Vagina (tissue), 2 donors: Measurements from ENCODE around the gene GORASP2.

Experiments used
- CTCF ChIP-seq, 3 experiments: fragments of 450-650 bp in 2 of 3; fragments of 200-600 bp in 1 of 3; sonication (generic) in 1 of 3; IDR thresholded peaks; one replicate each; pipeline ENCODE4 v1.5.1; 2017 to 2019; ENCODE audit warnings: antibody characterized with exemption in 3 of 3, mild to moderate bottlenecking in 2 of 3, moderate library complexity in 2 of 3
- POLR2A ChIP-seq, 2 donors: fragments of 450-650 bp; IDR thresholded peaks; one replicate each; pipeline ENCODE4 v1.6.1; 2017; ENCODE audit warnings: antibody characterized with exemption in 2 of 2, mild to moderate bottlenecking in 2 of 2, moderate library complexity in 2 of 2

DNA sequence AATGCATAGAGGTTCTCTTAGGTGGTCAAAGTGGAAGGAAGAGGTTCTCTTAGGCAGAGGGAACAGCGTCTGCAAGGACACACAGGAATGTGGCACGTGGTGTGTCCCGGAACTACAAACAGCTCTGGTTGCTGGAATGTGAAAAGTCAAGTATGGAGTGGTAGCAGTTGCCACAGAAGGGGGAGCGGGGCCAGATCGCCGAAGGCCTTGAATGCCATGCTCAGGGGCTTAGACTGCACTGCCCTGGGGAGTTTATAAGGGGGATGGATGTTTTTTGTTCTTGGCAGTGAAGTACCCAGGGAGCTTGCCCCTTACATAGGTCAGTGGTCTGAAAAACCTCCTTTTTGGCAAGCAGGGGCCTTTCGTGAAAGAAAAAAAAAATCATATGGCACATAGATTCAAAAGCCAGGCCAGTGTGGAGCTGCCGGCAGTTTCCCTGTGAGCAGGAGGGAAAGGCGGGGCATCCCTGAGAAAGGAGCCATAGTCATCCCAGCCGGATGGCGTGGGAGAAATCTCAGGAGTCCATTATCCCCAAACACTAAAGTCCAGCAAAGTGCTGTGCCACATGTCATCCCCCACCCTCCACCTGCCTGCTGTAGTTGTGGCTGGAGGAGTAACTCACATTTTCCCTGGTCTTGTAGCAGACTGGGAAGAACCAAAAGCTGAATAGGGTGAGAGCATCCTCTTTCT, 45.4 kb downstream of the GORASP2 start:
- TF ChIP-seq POLR2A (IDR thresholded peaks at IDR 0.05) (no peak), CTCF (IDR thresholded peaks at IDR 0.05) (no peak)
